Endothelial cell (in vitro differentiated cells): ENCODE data around the gene TMEM44. TPM values are rescaled to one million over a fixed set of nuclear protein-coding genes. Genes with fewer than 3 reads are reported as not detected.

ENCODE experiments used
- DNase-seq: peaks from one replicate; pipeline ENCODE4 v3.0.0; 2021; ENCODE audit warnings: low spot score
- H3K27ac Mint-ChIP-seq: one replicate; pipeline ENCODE4 v1.8.0; 2021; ENCODE audit warnings: mixed read lengths, inconsistent platforms; ENCODE audit not compliant: unreplicated experiment
- H3K27me3 Mint-ChIP-seq: one replicate; pipeline ENCODE4 v1.8.0; 2021; ENCODE audit warnings: mild to moderate bottlenecking, moderate library complexity, mixed read lengths, inconsistent platforms; ENCODE audit not compliant: unreplicated experiment
- H3K36me3 Mint-ChIP-seq: one replicate; pipeline ENCODE4 v1.8.0; 2021; ENCODE audit warnings: mild to moderate bottlenecking, low read depth, mixed read lengths, inconsistent platforms; ENCODE audit not compliant: unreplicated experiment
- H3K4me1 Mint-ChIP-seq: one replicate; pipeline ENCODE4 v1.8.0; 2021; ENCODE audit warnings: mild to moderate bottlenecking, mixed read lengths, inconsistent platforms; ENCODE audit not compliant: unreplicated experiment
- H3K4me3 Mint-ChIP-seq: one replicate; pipeline ENCODE4 v1.8.0; 2021; ENCODE audit warnings: mild to moderate bottlenecking, mixed read lengths, inconsistent platforms; ENCODE audit not compliant: unreplicated experiment
- H3K9me3 Mint-ChIP-seq: one replicate; pipeline ENCODE4 v1.8.0; 2021; ENCODE audit warnings: mixed read lengths, inconsistent platforms; ENCODE audit not compliant: unreplicated experiment
- CTCF ChIP-seq: fragments of 200-600 bp; sonication (generic); IDR thresholded peaks from one replicate; pipeline ENCODE4 v1.5.0; 2021; ENCODE audit warnings: antibody characterized with exemption; ENCODE audit not compliant: unreplicated experiment
- total RNA-seq: library from RNA; stranded (reverse); fragmentation: NEBNext Ultra II Directional; extraction: Animal tissue kit (Norgen Biotek cat#: 25700); gene quantifications from one replicate; pipeline ENCODE4 v1.2.1, GENCODE V29; 2021; ENCODE audit not compliant: unreplicated experiment

The TMEM44 gene
- total RNA-seq, 1 donor from 2014 or later = 51.1 TPM

- DNase-seq = no peak
- no peak for TF ChIP-seq CTCF
- Mint-ChIP-seq H3K4me3 (no peak overlapping the region), H3K9me3 (no peaks in the 10 kb centered on the region), H3K27me3 (peaks cover 3% of the 10 kb centered on the region), H3K4me1 (no peaks in the 10 kb centered on the region), H3K36me3 (no peaks in the 10 kb centered on the region), H3K27ac (no peak overlapping the region)
Observed at GRCh38 chr3:194559530-194559929, 73.7 kb downstream of the TMEM44 start.

- Mint-ChIP-seq H3K4me1 (no peaks in the 10 kb centered on the region), H3K27me3 (no peaks in the 10 kb centered on the region), H3K9me3 (no peaks in the 10 kb centered on the region), H3K27ac (no peak overlapping the region), H3K4me3 (no peak overlapping the region), H3K36me3 (no peaks in the 10 kb centered on the region)
- no peak for DNase-seq
- TF ChIP-seq CTCF = no peak
Observed at GRCh38 chr3:194556086-194557056, 76.8 kb downstream of the TMEM44 start.

GRCh38 chr3:194555175-194556062, 77.8 kb downstream of the TMEM44 start:
- Mint-ChIP-seq H3K36me3 (no peaks in the 10 kb centered on the region), H3K27me3 (no peaks in the 10 kb centered on the region), H3K9me3 (no peaks in the 10 kb centered on the region), H3K27ac (no peak overlapping the region), H3K4me3 (no peak overlapping the region), H3K4me1 (no peaks in the 10 kb centered on the region)
- no peak for TF ChIP-seq CTCF
- DNase-seq = no peak

GRCh38 chr3:194554473-194555123, 78.6 kb downstream of the TMEM44 start:
- TF ChIP-seq CTCF = no peak
- H3K4me1 Mint-ChIP-seq = no peaks in the 10 kb centered on the region
- H3K4me3 Mint-ChIP-seq = no peak overlapping the region
- no peak for DNase-seq
- no peak overlapping the region for H3K27ac Mint-ChIP-seq
- no peaks in the 10 kb centered on the region for H3K36me3 Mint-ChIP-seq
- no peaks in the 10 kb centered on the region for H3K27me3 Mint-ChIP-seq
- no peaks in the 10 kb centered on the region for H3K9me3 Mint-ChIP-seq
